HG03469 (cell line): ENCODE measurements around the gene NFATC4.
A peak's percentile ranks its signal among the peaks of the same experiment; 100 is the strongest.
"Not testable (repeated sequence)": the region's sequence is repeated elsewhere in the genome, so short reads cannot be mapped to it uniquely, and the experiment has no call there.

Experiments used
- ATAC-seq: cut with Tn5 transposase; IDR thresholded peaks from one replicate; pipeline ENCODE4 v1.9.1; 2021; ENCODE audit warnings: mild to moderate bottlenecking, moderate library complexity, moderate number of reproducible peaks; ENCODE audit not compliant: unreplicated experiment

NFATC4 gene

GRCh38 chr14:24367514-24368211 lies at the start of gene NFATC4:
Gene NFATC4, plus strand, starts transcription at chr14:24368184. Its CDS starts 157 bp downstream, at chr14:24368341.
- ATAC-seq, result no peak

- no peak for ATAC-seq
Measured at GRCh38 chr14:24321212-24321975, 46.6 kb upstream of the NFATC4 start.

GRCh38 chr14:24322672-24323071 lies 45.3 kb upstream of the NFATC4 start:
- ATAC-seq, result no peak

GRCh38 chr14:24323341-24323740 lies 44.6 kb upstream of the NFATC4 start:
- ATAC-seq, result no peak

- ATAC-seq, result no peak
Measured at GRCh38 chr14:24324024-24324423, 44.0 kb upstream of the NFATC4 start.

GRCh38 chr14:24325041-24325530 lies 42.9 kb upstream of the NFATC4 start:
- no peak for ATAC-seq

GRCh38 chr14:24325963-24326362 lies 42.0 kb upstream of the NFATC4 start:
- ATAC-seq, result no peak

- ATAC-seq, result no peak
Measured at GRCh38 chr14:24327303-24327702, 40.7 kb upstream of the NFATC4 start.

GRCh38 chr14:24327914-24328313 lies 40.1 kb upstream of the NFATC4 start:
- ATAC-seq, result not testable (repeated sequence)

- ATAC-seq, result no peak
Measured at GRCh38 chr14:24329073-24329663, 38.8 kb upstream of the NFATC4 start.

- no peak for ATAC-seq
Measured at GRCh38 chr14:24329736-24330135, 38.2 kb upstream of the NFATC4 start.

GRCh38 chr14:24330973-24331674 lies 36.9 kb upstream of the NFATC4 start:
- no peak for ATAC-seq

- no peak for ATAC-seq
Measured at GRCh38 chr14:24331731-24332267, 36.2 kb upstream of the NFATC4 start.

GRCh38 chr14:24332268-24332993 lies 35.6 kb upstream of the NFATC4 start:
- ATAC-seq, result peak; percentile 39

- ATAC-seq, result no peak
Measured at GRCh38 chr14:24334431-24335291, 33.3 kb upstream of the NFATC4 start, which contains the start of gene ADCY4. Gene ADCY4, minus strand, starts transcription at chr14:24335071. Its CDS starts 419 bp downstream, at chr14:24334652.

- no peak for ATAC-seq
Measured at GRCh38 chr14:24335461-24336171, 32.4 kb upstream of the NFATC4 start.

- ATAC-seq, result no peak
Measured at GRCh38 chr14:24337144-24337823, 30.7 kb upstream of the NFATC4 start.

- ATAC-seq, result no peak
Measured at GRCh38 chr14:24337824-24338175, 30.2 kb upstream of the NFATC4 start.
